ENCODE measurements around the gene ZNF679. TPM values are rescaled to one million over a fixed set of nuclear protein-coding genes. Genes with fewer than 3 reads are reported as not detected.
"Not testable (repeated sequence)": the region's sequence is repeated elsewhere in the genome, so short reads cannot be mapped to it uniquely, and the experiment has no call there.

Gene ZNF679
- total RNA-seq, 1 donor from 2014 or later: not detected

DNA sequence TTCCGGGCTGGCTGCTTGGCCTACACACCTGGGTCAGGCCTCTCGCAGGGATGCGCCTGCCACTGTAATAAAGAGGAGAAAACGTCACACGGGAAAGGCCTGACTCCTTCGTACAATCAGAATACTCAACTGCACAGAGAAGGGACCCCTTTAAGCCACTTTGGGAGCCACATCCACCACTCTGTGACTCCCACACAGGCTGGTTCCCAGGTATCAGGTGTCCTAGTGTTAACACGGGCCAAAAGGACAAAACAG lies 79.7 kb downstream of the ZNF679 start:
- peaks cover 12% of the 10 kb centered on the region for H3K27me3 Mint-ChIP-seq (ENCODE audit: unreplicated experiment)
- DNase-seq (ENCODE audit: low spot score): no peak
- peak overlapping the region; percentile 90 for H3K4me3 Mint-ChIP-seq (ENCODE audit: unreplicated experiment)
- H3K36me3 Mint-ChIP-seq (ENCODE audit: low read depth, unreplicated experiment): peaks cover 11% of the 10 kb centered on the region
- peaks cover 18% of the 10 kb centered on the region for H3K9me3 Mint-ChIP-seq (ENCODE audit: unreplicated experiment)
- peak overlapping the region; percentile 61 for H3K27ac Mint-ChIP-seq (ENCODE audit: unreplicated experiment)
- TF ChIP-seq, protein P1, sequence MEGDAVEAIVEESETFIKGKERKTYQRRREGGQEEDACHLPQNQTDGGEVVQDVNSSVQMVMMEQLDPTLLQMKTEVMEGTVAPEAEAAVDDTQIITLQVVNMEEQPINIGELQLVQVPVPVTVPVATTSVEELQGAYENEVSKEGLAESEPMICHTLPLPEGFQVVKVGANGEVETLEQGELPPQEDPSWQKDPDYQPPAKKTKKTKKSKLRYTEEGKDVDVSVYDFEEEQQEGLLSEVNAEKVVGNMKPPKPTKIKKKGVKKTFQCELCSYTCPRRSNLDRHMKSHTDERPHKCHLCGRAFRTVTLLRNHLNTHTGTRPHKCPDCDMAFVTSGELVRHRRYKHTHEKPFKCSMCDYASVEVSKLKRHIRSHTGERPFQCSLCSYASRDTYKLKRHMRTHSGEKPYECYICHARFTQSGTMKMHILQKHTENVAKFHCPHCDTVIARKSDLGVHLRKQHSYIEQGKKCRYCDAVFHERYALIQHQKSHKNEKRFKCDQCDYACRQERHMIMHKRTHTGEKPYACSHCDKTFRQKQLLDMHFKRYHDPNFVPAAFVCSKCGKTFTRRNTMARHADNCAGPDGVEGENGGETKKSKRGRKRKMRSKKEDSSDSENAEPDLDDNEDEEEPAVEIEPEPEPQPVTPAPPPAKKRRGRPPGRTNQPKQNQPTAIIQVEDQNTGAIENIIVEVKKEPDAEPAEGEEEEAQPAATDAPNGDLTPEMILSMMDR (IDR thresholded peaks at IDR 0.05; ENCODE audit: unreplicated experiment): no peak
- no peaks in the 10 kb centered on the region for H3K4me1 Mint-ChIP-seq (ENCODE audit: unreplicated experiment)

DNA sequence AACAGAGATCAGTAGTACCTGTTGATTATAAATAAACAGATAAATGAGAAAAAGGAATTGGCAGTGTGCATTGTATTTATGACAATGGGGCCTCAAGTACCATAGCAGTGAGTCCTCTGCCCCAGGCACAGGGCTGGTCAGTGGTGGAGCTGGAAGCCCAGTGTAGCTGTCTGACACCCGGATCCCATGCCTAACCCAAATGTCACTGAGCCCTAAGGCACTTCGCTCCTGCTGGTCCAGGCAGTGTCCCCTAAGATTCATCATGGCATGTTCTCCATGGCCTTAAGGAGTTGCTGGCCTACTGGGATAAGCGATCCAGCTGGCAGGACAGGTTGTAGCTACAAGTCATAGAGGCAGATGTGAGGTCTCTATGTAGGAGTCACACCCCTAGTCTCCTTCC lies 82.2 kb downstream of the ZNF679 start:
- TF ChIP-seq, protein P1 (IDR thresholded peaks at IDR 0.05; ENCODE audit: unreplicated experiment): no peak
- H3K27ac Mint-ChIP-seq (ENCODE audit: unreplicated experiment): no peak overlapping the region
- peaks cover 21% of the 10 kb centered on the region for H3K27me3 Mint-ChIP-seq (ENCODE audit: unreplicated experiment)
- H3K4me3 Mint-ChIP-seq (ENCODE audit: unreplicated experiment): peak overlapping the region; percentile 42
- H3K4me1 Mint-ChIP-seq (ENCODE audit: unreplicated experiment): no peaks in the 10 kb centered on the region
- no peak for DNase-seq (ENCODE audit: low spot score)
- peaks cover 14% of the 10 kb centered on the region for H3K36me3 Mint-ChIP-seq (ENCODE audit: low read depth, unreplicated experiment)
- H3K9me3 Mint-ChIP-seq (ENCODE audit: unreplicated experiment): peaks cover 22% of the 10 kb centered on the region

DNA sequence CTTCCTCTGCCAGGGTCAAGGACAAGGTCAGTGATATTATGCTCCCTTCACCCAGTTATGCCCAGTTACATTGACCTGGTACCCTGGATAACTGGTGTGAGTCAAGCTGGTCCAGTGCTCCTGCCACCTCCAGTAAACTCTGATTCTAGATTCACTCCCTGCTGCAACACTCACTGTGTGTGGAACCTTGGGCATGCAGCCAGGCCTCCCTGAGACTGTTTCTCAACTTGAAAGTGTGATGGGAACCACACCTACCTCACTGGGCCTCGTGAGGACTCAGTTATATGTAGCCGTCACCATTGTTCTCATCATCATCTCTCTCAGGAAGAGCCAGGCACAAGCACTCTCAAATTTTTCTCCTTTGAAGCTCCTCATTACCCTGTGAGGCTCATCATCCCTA lies 84.6 kb downstream of the ZNF679 start:
- no peak overlapping the region for H3K4me3 Mint-ChIP-seq (ENCODE audit: unreplicated experiment)
- H3K4me1 Mint-ChIP-seq (ENCODE audit: unreplicated experiment): peaks cover 2% of the 10 kb centered on the region
- H3K27ac Mint-ChIP-seq (ENCODE audit: unreplicated experiment): no peak overlapping the region
- peaks cover 15% of the 10 kb centered on the region for H3K27me3 Mint-ChIP-seq (ENCODE audit: unreplicated experiment)
- H3K9me3 Mint-ChIP-seq (ENCODE audit: unreplicated experiment): peaks cover 19% of the 10 kb centered on the region
- DNase-seq (ENCODE audit: low spot score): no peak
- peaks cover 14% of the 10 kb centered on the region for H3K36me3 Mint-ChIP-seq (ENCODE audit: low read depth, unreplicated experiment)
- TF ChIP-seq, protein P1 (IDR thresholded peaks at IDR 0.05; ENCODE audit: unreplicated experiment): no peak

DNA sequence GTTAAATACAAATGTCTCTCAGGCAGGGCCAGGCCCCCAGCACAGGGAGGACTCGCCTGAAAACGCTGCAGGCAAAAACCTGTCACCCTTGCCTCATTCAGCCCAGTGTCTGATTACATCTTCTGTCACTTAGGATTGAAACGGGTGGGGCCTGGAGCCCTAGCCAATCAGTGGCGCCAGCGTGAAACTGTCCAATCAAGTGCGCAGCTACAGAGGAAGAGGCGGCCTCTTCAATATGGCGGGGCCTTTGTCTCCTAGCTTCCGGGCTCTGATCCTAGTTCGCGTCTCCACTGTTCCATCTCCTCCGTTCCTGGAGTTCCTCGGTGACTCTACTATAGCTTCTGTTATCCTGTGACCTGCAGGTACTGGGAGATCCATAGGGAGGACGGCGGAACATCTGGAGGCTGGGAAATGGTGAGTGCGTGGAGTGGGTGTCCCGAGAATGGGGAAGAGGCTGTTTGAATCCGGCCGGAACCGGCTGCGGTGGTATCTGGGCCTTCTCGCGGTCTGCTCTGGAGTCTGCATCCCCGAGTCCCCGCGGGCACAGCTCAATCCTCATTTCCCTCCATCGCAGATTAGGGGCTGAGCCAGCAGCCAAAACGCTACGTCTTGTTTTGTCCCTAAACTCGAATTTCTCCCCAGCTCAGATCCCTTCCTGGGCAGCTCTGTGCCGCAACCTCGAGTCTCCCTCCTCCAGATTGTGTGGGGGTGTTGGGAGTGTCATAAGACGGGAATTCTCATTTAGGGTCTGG lies 85.6 kb downstream of the ZNF679 start, which contains the start of gene ZNF736:
Gene ZNF736 (plus strand): TSS at position 222 of the 752 bp plus-strand sequence. CDS start 190 bp downstream, at position 412.
- Mint-ChIP-seq H3K4me3 (ENCODE audit: unreplicated experiment) (peak within 1 kb of the TSS; percentile 94), H3K4me1 (ENCODE audit: unreplicated experiment) (peaks cover 2% of the 10 kb centered on the region), H3K36me3 (ENCODE audit: low read depth, unreplicated experiment) (peaks cover 14% of the 10 kb centered on the region), H3K9me3 (ENCODE audit: unreplicated experiment) (peaks cover 17% of the 10 kb centered on the region), H3K27ac (ENCODE audit: unreplicated experiment) (peak within 1 kb of the TSS; percentile 98), H3K27me3 (ENCODE audit: unreplicated experiment) (peaks cover 13% of the 10 kb centered on the region)
- TF ChIP-seq, protein P1 (IDR thresholded peaks at IDR 0.05; ENCODE audit: unreplicated experiment): no peak
- peak; percentile 60 for DNase-seq (ENCODE audit: low spot score)

DNA sequence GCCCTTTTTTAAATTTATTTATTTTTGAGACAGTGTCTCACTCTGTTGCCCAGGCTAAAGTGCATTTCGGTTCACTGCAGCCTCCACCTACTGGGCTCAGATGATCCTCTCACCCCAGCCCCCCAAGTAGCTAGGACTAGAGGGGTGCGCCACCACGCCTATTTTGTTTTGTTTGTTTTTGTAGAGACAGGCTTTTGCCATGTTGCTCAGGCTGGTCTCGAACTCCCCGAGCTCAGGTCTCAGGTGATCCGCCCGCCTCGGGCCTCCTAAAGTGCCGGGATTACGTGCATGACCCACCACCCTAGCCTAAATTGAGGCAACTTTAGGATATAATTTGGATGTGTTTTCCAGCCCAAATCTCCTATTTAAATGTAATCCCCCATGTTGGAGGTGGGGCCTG lies 86.3 kb downstream of the ZNF679 start:
- H3K9me3 Mint-ChIP-seq (ENCODE audit: unreplicated experiment): peaks cover 17% of the 10 kb centered on the region

DNA sequence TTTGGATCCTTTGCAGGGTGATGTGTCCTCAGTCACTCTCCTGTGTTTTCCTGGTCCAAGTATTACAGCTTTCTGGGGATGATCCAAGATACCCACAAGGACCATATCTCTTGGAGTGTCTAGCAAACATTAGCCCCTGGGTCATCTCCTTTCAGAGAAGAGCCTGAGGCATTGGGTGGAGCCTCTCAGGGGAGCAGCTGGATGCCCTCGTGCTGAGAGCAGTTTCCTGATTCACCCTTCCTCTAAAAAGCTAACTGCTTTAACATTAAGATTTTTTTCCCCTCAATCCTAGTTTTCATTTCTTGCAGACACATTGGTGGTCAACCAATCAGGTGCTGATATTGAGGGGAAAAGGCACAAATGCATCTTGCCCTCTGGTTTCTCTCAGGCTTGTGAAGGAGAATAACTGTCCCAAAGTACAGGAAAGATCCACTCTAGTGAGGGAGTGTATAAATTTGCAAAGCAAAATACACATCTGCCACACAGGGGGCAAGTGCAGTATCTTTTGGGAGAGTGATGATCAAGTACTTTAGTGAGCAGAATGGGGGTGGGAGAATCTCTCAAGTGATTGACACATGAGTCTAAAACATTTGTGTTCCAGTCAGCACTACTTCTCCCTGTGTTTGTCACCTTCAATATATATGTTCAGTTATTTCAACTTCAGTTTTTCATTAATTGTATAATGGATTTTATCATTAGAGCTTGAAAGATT lies 87.9 kb downstream of the ZNF679 start:
- Mint-ChIP-seq H3K9me3 (ENCODE audit: unreplicated experiment) (peaks cover 17% of the 10 kb centered on the region), H3K36me3 (ENCODE audit: low read depth, unreplicated experiment) (peaks cover 14% of the 10 kb centered on the region), H3K27me3 (ENCODE audit: unreplicated experiment) (peaks cover 11% of the 10 kb centered on the region)
- not testable (repeated sequence) for H3K4me3 Mint-ChIP-seq (ENCODE audit: unreplicated experiment); DNase-seq (ENCODE audit: low spot score); H3K27ac Mint-ChIP-seq (ENCODE audit: unreplicated experiment); H3K4me1 Mint-ChIP-seq (ENCODE audit: unreplicated experiment)

More for the DNA sequence above, 86.3 kb downstream of the ZNF679 start:
- Mint-ChIP-seq H3K4me3 (ENCODE audit: unreplicated experiment) (peak overlapping the region; percentile 94), H3K27ac (ENCODE audit: unreplicated experiment) (peak overlapping the region; percentile 98), H3K4me1 (ENCODE audit: unreplicated experiment) (peaks cover 2% of the 10 kb centered on the region), H3K36me3 (ENCODE audit: low read depth, unreplicated experiment) (peaks cover 14% of the 10 kb centered on the region), H3K27me3 (ENCODE audit: unreplicated experiment) (peaks cover 13% of the 10 kb centered on the region)
- no peak for DNase-seq (ENCODE audit: low spot score)
- TF ChIP-seq, protein P1 (IDR thresholded peaks at IDR 0.05; ENCODE audit: unreplicated experiment): no peak
